Panc1 (cell line): ENCODE data around the gene SMAD6. TPM values are rescaled to one million over a fixed set of nuclear protein-coding genes. Genes with fewer than 3 reads are reported as not detected.
A peak's percentile ranks its signal among the peaks of the same experiment; 100 is the strongest.

Experiments
- ATAC-seq: fragments of 200-7000 bp; cut with Tn5 transposase; 2 replicates; pipeline ENCODE4 v1.9.1; 2020; ENCODE audit warnings: mild to moderate bottlenecking, moderate library complexity
- BruUV-seq: library from RNA; stranded (reverse); fragments of 400-500 nt; replicated peaks from 2 replicates; lab custom pipeline; 2021; lab: Mats Ljungman, UMichigan
- CTCF ChIA-PET: fragments of 300-600 bp; sonication (Branson Sonifier 250); formaldehyde crosslinking; loops from one replicate; lab custom pipeline; 2022; ENCODE audit warnings: antibody characterized with exemption; lab: Charles Lee
- POLR2A ChIA-PET: fragments of 300-600 bp; sonication (Branson Sonifier 250); formaldehyde crosslinking; loops from one replicate; lab custom pipeline; 2022; ENCODE audit warnings: antibody characterized with exemption; lab: Charles Lee
- DNase-seq: peaks from one replicate; pipeline ENCODE4 v3.0.0-alpha.2; 2010; ENCODE audit warnings: low read depth, low spot score
- H3K27ac ChIP-seq: 2 replicates; pipeline ENCODE4 v1.5.1; 2011; ENCODE audit warnings: mild to moderate bottlenecking, low read length, inconsistent platforms
- H3K27me3 ChIP-seq: fragments of 200-500 bp; sonication (Bioruptor generic); 2 replicates; pipeline ENCODE4 v1.6.0; 2014; ENCODE audit warnings: low read length, inconsistent platforms; ENCODE audit not compliant: control insufficient read depth, insufficient read depth
- H3K36me3 ChIP-seq: fragments of 200-500 bp; sonication (Bioruptor generic); 2 replicates; pipeline ENCODE4 v1.5.1; 2014; ENCODE audit warnings: inconsistent platforms, mild to moderate bottlenecking, low read length, moderate library complexity; ENCODE audit not compliant: control insufficient read depth, insufficient read depth
- H3K4me1 ChIP-seq: 2 replicates; pipeline ENCODE4 v1.5.1; 2011; ENCODE audit warnings: inconsistent platforms, mild to moderate bottlenecking, low read length, moderate library complexity; ENCODE audit not compliant: control insufficient read depth, insufficient read depth
- H3K4me3 ChIP-seq, 2 experiments: 2 replicates each; pipeline ENCODE4 v1.5.1; 2011 to 2012; ENCODE audit warnings: low read depth in 2 of 2, low read length in 2 of 2, mild to moderate bottlenecking in 2 of 2, inconsistent platforms in 1 of 2, moderate library complexity in 1 of 2
- H3K9me3 ChIP-seq: fragments of 200-500 bp; sonication (Bioruptor generic); 2 replicates; pipeline ENCODE4 v1.5.1; 2014; ENCODE audit warnings: low read depth, mild to moderate bottlenecking, inconsistent platforms, low read length, moderate library complexity; ENCODE audit not compliant: control insufficient read depth, insufficient read depth
- CTCF ChIP-seq: fragments of 450-650 bp; IDR thresholded peaks from 2 replicates; pipeline ENCODE4 v1.5.1; 2017; ENCODE audit warnings: mild to moderate bottlenecking
- POLR2AphosphoS5 ChIP-seq: IDR thresholded peaks from 2 replicates; pipeline ENCODE4 v1.6.1; 2012; ENCODE audit warnings: mild to moderate bottlenecking, low read depth, low read length, moderate library complexity
- REST ChIP-seq, 2 experiments: IDR thresholded peaks; 2 replicates each; pipeline ENCODE4 v1.6.1; 2011 to 2012; ENCODE audit warnings: low read depth in 2 of 2, control low read depth in 1 of 2, low read length in 1 of 2, mild to moderate bottlenecking in 1 of 2, moderate library complexity in 1 of 2; ENCODE audit not compliant: insufficient read depth in 1 of 2
- SIN3A ChIP-seq: IDR thresholded peaks from 2 replicates; pipeline ENCODE4 v1.6.1; 2012; ENCODE audit warnings: low read depth, mild to moderate bottlenecking, low read length, moderate library complexity, borderline replicate concordance; ENCODE audit not compliant: insufficient read depth
- TCF7L2 ChIP-seq: IDR thresholded peaks from 2 replicates; pipeline ENCODE4 v1.6.1; 2011; ENCODE audit warnings: mild to moderate bottlenecking, low read depth, low read length, inconsistent platforms
- in situ Hi-C: cut with HindIII; loops from 2 replicates; pipeline ENCODE4 v1.10.0; 2016; ENCODE audit warnings: low sequenced_read_pairs, low pct_unique_long_range_greater_than_20kb
- intact Hi-C: fragments of 100-400 bp; cut with micrococcal nuclease; formaldehyde crosslinking; loops from one replicate; pipeline ENCODE4 v1.10.0; 2022; ENCODE audit not compliant: unreplicated experiment
- total RNA-seq: library from RNA; stranded (reverse); gene quantifications from one replicate; pipeline ENCODE4 v1.2.1, GENCODE V29; 2021; ENCODE audit not compliant: unreplicated experiment

The SMAD6 gene
- total RNA-seq, 1 experiment from 2014 or later = 45.9 TPM

- TF ChIP-seq TCF7L2 = no peak
Measured at GRCh38 chr15:66670762-66671580, 31.1 kb upstream of the SMAD6 start (continued).

GRCh38 chr15:66672867-66673266 lies 29.2 kb upstream of the SMAD6 start:
- ChIA-PET POLR2A (interaction anchor here (0.6 kb wide), 1 partner anchor 70 kb away, joined by 3 read pairs; no protein-coding TSS in a partner anchor), CTCF (no interaction called here)
- Histone ChIP-seq H3K4me1 (0 out of 2 replicates have a peak, but pooled peaks cover 2% of the 10 kb centered on the region), H3K36me3 (no peaks in the 10 kb centered on the region), H3K9me3 (no peaks in the 10 kb centered on the region), H3K27ac (no peak overlapping the region), H3K4me3 (no peak overlapping the region), H3K27me3 (no peaks in the 10 kb centered on the region)
- ATAC-seq (no peak), DNase-seq (no peak)
- intact Hi-C loops = no loop called here
- in situ Hi-C loops = no loop called here
- no TSS peak for BruUV-seq
- TF ChIP-seq TCF7L2 (no peak), REST (IDR thresholded peaks at IDR 0.05; ENCODE audit: insufficient read depth in 1 of 2, low read depth in 2 of 2, low read length in 1 of 2) (no peak), SIN3A (no peak), CTCF (no peak), POLR2AphosphoS5 (no peak)

- Histone ChIP-seq H3K9me3 (no peaks in the 10 kb centered on the region), H3K27ac (no peak overlapping the region), H3K4me3 (no peak overlapping the region), H3K4me1 (0 out of 2 replicates have a peak, but pooled peaks cover 2% of the 10 kb centered on the region), H3K36me3 (no peaks in the 10 kb centered on the region), H3K27me3 (no peaks in the 10 kb centered on the region)
- in situ Hi-C loops = no loop called here
- ChIA-PET POLR2A (no interaction called here), CTCF (interaction anchor here (1.1 kb wide), 1 partner anchor 13 kb away, joined by 3 read pairs; no protein-coding TSS in a partner anchor)
- DNase-seq (no peak), ATAC-seq (peak; percentile 75)
- no peak for TF ChIP-seq POLR2AphosphoS5
- no peak for TF ChIP-seq TCF7L2
- TF ChIP-seq CTCF = no peak
- no TSS peak for BruUV-seq
- intact Hi-C loops = no loop called here
Measured at GRCh38 chr15:66673410-66674322, 28.4 kb upstream of the SMAD6 start.
